Smooth muscle cell (in vitro differentiated cells): ENCODE data around the gene RANBP17. TPM values are rescaled to one million over a fixed set of nuclear protein-coding genes. Genes with fewer than 3 reads are reported as not detected.

Experiments
- DNase-seq: peaks from one replicate; lab custom pipeline; 2025; ENCODE audit not compliant: unreplicated experiment; lab: John Stamatoyannopoulos, UW
- H2AFZ ChIP-seq: fragments of 200-600 bp; sonication (generic); 2 replicates; pipeline ENCODE4 v1.6.0; 2016; ENCODE audit warnings: antibody characterized with exemption, low read depth, mild to moderate bottlenecking
- H3F3A ChIP-seq: fragments of 200-600 bp; sonication (generic); 2 replicates; pipeline ENCODE4 v1.6.0; 2017; ENCODE audit warnings: antibody characterized with exemption, low read depth
- H3K27ac ChIP-seq: fragments of 200-600 bp; sonication (generic); 2 replicates; pipeline ENCODE4 v1.5.1; 2016; ENCODE audit warnings: low read depth, mild to moderate bottlenecking
- H3K27me3 ChIP-seq: fragments of 200-600 bp; sonication (generic); 2 replicates; pipeline ENCODE4 v1.6.1; 2016; ENCODE audit warnings: low read depth, mild to moderate bottlenecking
- H3K36me3 ChIP-seq: fragments of 200-600 bp; sonication (generic); 2 replicates; pipeline ENCODE4 v1.5.1; 2016; ENCODE audit warnings: low read depth
- H3K4me1 ChIP-seq: fragments of 200-600 bp; sonication (generic); 2 replicates; pipeline ENCODE4 v1.5.1; 2016; ENCODE audit warnings: low read depth
- H3K4me2 ChIP-seq: fragments of 200-600 bp; sonication (generic); 2 replicates; pipeline ENCODE4 v1.6.0; 2016; ENCODE audit warnings: mild to moderate bottlenecking
- H3K4me3 ChIP-seq: fragments of 200-600 bp; sonication (generic); 2 replicates; pipeline ENCODE4 v1.5.1; 2016; ENCODE audit warnings: mild to moderate bottlenecking
- H3K79me2 ChIP-seq: fragments of 200-600 bp; sonication (generic); 2 replicates; pipeline ENCODE4 v1.6.0; 2016; ENCODE audit warnings: low read depth, mild to moderate bottlenecking
- H3K9ac ChIP-seq: fragments of 200-600 bp; sonication (generic); 2 replicates; pipeline ENCODE4 v1.6.0; 2016; ENCODE audit warnings: low read depth
- H3K9me3 ChIP-seq: fragments of 200-600 bp; sonication (generic); replicated peaks from 2 replicates; pipeline ENCODE4 v1.5.1; 2016; ENCODE audit warnings: low read depth
- H4K20me1 ChIP-seq: fragments of 200-600 bp; sonication (generic); 2 replicates; pipeline ENCODE4 v1.6.0; 2016; ENCODE audit warnings: low read depth
- CTCF ChIP-seq: fragments of 200-600 bp; sonication (generic); IDR thresholded peaks from 2 replicates; pipeline ENCODE4 v1.5.1; 2017; ENCODE audit warnings: borderline replicate concordance, mild to moderate bottlenecking, antibody characterized with exemption; ENCODE audit not compliant: insufficient read depth, poor library complexity, severe bottlenecking
- WGBS: methylation state at CpG from one replicate; pipeline ENCODE4 v1.1.7; 2016; ENCODE audit warnings: low lambda C conversion rate; 5-methylcytosine and 5-hydroxymethylcytosine counted together
- polyA plus RNA-seq: library from polyadenylated mRNA; unstranded; fragments of >200 nt; fragmentation: Nextera tagmentation; extraction: Ambion mirVana; gene quantifications from 2 replicates; pipeline ENCODE4 v1.2.1, GENCODE V29; 2016
- total RNA-seq: library from RNA; depleted of rRNA; stranded (reverse); fragments of >200 nt; gene quantifications from 2 replicates; pipeline ENCODE4 v1.2.3, GENCODE V29; 2014

RANBP17 gene
- total and polyA plus RNA-seq, 2 experiments from 2014 or later, result 13.0 to 42.6 TPM

- no peaks in the 10 kb centered on the region for H3K79me2 ChIP-seq
- H3K9me3 ChIP-seq, result no peaks in the 10 kb centered on the region
- peaks cover 38% of the 10 kb centered on the region for H3K4me1 ChIP-seq
- peaks cover 100% of the 10 kb centered on the region for H3K27me3 ChIP-seq
- H4K20me1 ChIP-seq, result no peaks in the 10 kb centered on the region
- no peak for DNase-seq
- no peak overlapping the region for H3K9ac ChIP-seq
- H3K36me3 ChIP-seq, result no peaks in the 10 kb centered on the region
- H3K4me3 ChIP-seq, result peak overlapping the region; percentile 24
- H3F3A ChIP-seq, result no peaks in the 10 kb centered on the region
- H2AFZ ChIP-seq, result no peak overlapping the region
- H3K4me2 ChIP-seq, result peak overlapping the region; percentile 83
- no peak for TF ChIP-seq CTCF
- 7% methylated on average over 73 of the region's 74 CpGs for WGBS
- no peak overlapping the region for H3K27ac ChIP-seq
Observed at GRCh38 chr5:171312129-171312974, 450.5 kb downstream of the RANBP17 start.

- H3K27ac ChIP-seq, result no peak overlapping the region
- H4K20me1 ChIP-seq, result no peaks in the 10 kb centered on the region
- no peak for TF ChIP-seq CTCF
- no peak overlapping the region for H3K4me3 ChIP-seq
- no peaks in the 10 kb centered on the region for H3K79me2 ChIP-seq
- peaks cover 100% of the 10 kb centered on the region for H3K27me3 ChIP-seq
- no peaks in the 10 kb centered on the region for H3K9me3 ChIP-seq
- 14% methylated on average over 36 of the region's 37 CpGs for WGBS
- H3K36me3 ChIP-seq, result no peaks in the 10 kb centered on the region
- H3F3A ChIP-seq, result no peaks in the 10 kb centered on the region
- no peak for DNase-seq
- H3K9ac ChIP-seq, result no peak overlapping the region
- no peak overlapping the region for H2AFZ ChIP-seq
- H3K4me2 ChIP-seq, result no peak overlapping the region
- peaks cover 33% of the 10 kb centered on the region for H3K4me1 ChIP-seq
Observed at GRCh38 chr5:171313481-171314206, 451.8 kb downstream of the RANBP17 start.

DNA sequence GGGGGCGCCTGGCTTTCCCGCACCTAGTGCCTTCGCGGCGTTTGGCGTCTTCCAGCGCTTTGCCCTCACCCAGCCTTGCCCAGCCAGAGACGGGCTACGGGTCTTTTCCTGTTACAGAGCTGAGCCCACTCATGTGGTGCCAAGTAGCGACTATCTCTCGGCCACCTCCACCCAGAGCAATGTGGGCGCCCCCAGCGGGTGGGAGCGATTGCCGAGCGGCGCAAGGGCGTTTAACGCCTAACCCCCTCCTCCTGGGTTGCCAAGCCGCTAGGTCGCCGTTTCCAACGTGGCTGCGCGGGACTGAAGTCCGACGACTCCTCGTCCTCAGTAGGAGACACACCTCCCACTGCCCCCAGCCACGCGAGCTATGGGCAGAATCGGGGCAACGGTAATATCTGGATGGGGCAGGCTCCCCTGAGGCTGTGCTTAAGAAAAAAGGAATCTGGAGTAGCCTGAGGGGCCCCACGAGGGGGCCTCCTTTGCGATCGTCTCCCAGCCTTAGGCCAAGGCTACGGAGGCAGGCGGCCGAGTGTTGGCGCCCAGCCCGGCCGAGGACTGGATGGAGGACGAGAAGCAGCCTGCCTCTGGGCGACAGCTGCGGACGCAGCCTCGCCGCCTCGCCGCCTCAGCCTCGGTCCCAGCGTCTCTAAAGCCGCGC, 453.0 kb downstream of the RANBP17 start:
- peak overlapping the region; percentile 71 for H3K4me2 ChIP-seq
- peaks cover 100% of the 10 kb centered on the region for H3K27me3 ChIP-seq
- H3K9me3 ChIP-seq, result no peaks in the 10 kb centered on the region
- no peak overlapping the region for H2AFZ ChIP-seq
- no peaks in the 10 kb centered on the region for H3K36me3 ChIP-seq
- H3K4me1 ChIP-seq, result peaks cover 29% of the 10 kb centered on the region
- no peak for DNase-seq
- no peaks in the 10 kb centered on the region for H4K20me1 ChIP-seq
- peak overlapping the region; percentile 21 for H3K4me3 ChIP-seq
- no peak overlapping the region for H3K9ac ChIP-seq
- 6% methylated on average over 46 of the region's 53 CpGs for WGBS
- no peak for TF ChIP-seq CTCF
- no peaks in the 10 kb centered on the region for H3F3A ChIP-seq
- H3K27ac ChIP-seq, result no peak overlapping the region
- no peaks in the 10 kb centered on the region for H3K79me2 ChIP-seq
